HCT116 (cell line): ENCODE results near the gene AGFG2. TPM values are rescaled to one million over a fixed set of nuclear protein-coding genes. Genes with fewer than 3 reads are reported as not detected.

Experiments
- ATAC-seq: fragments of 200-7000 bp; cut with Tn5 transposase; 2 replicates; pipeline ENCODE4 v1.9.1; 2020; ENCODE audit warnings: mild to moderate bottlenecking, moderate library complexity
- BruUV-seq: library from RNA; stranded (reverse); fragments of 400-500 nt; replicated peaks from 2 replicates; lab custom pipeline; 2021; lab: Mats Ljungman, UMichigan
- CTCF ChIA-PET: fragments of 300-600 bp; sonication (Branson Sonifier 250); formaldehyde crosslinking; loops from one replicate; lab custom pipeline; 2021; ENCODE audit warnings: antibody characterized with exemption; lab: Charles Lee
- POLR2A ChIA-PET: fragments of 300-600, 350-600 bp; sonication (Branson Sonifier 250); formaldehyde crosslinking; loops from one replicate; lab custom pipeline; 2021; ENCODE audit warnings: antibody characterized with exemption; lab: Charles Lee
- RAD21 ChIA-PET, 2 experiments: fragments of 300-600 bp; sonication (Branson Sonifier 250); formaldehyde crosslinking; loops; one replicate each; lab custom pipeline; 2023; ENCODE audit warnings: low total read pairs in 2 of 2; ENCODE audit not compliant: uncharacterized antibody in 2 of 2, unreplicated experiment in 2 of 2, low non-redundant PET in 1 of 2; lab: Charles Lee
- DNase-seq: peaks from one replicate; pipeline ENCODE4 v3.0.0-alpha.2; 2010; ENCODE audit warnings: low read depth, low spot score
- H2AFZ ChIP-seq: fragments of 200-600 bp; shearing (Covaris generic), sonication (generic); 2 replicates; pipeline ENCODE4 v1.6.1; 2017; ENCODE audit warnings: low read depth, mixed run types, mixed read lengths, antibody characterized with exemption, low read length; ENCODE audit not compliant: poor library complexity, severe bottlenecking
- H3K27ac ChIP-seq: 2 replicates; pipeline ENCODE4 v1.5.1; 2012; ENCODE audit warnings: low read depth, low read length
- H3K27me3 ChIP-seq: fragments of 200-600 bp; sonication (generic); 2 replicates; pipeline ENCODE4 v1.6.1; 2016; ENCODE audit warnings: mixed run types, low read length, mixed read lengths; ENCODE audit not compliant: insufficient read depth
- H3K36me3 ChIP-seq, 2 experiments: fragments of 200-500 bp in 1 of 2; fragments of 200-600 bp in 1 of 2; sonication (Bioruptor generic) in 1 of 2; sonication (generic) in 1 of 2; 2 replicates each; pipeline versions ENCODE4 v1.5.1 to v1.6.1; 2014 to 2016; ENCODE audit warnings: low read length in 2 of 2, inconsistent platforms in 1 of 2, mixed read lengths in 1 of 2, mixed run types in 1 of 2; ENCODE audit not compliant: insufficient read depth in 2 of 2, control insufficient read depth in 1 of 2
- H3K4me1 ChIP-seq, 2 experiments: fragments of 200-600 bp in 1 of 2; sonication (generic) in 1 of 2; 2 replicates each; pipeline versions ENCODE4 v1.5.1 to v1.6.1; 2012 to 2017; ENCODE audit warnings: low read length in 2 of 2, inconsistent platforms in 1 of 2, mild to moderate bottlenecking in 1 of 2, mixed read lengths in 1 of 2, mixed run types in 1 of 2, moderate library complexity in 1 of 2; ENCODE audit not compliant: insufficient read depth in 2 of 2, control insufficient read depth in 1 of 2
- H3K4me2 ChIP-seq: fragments of 200-600 bp; sonication (generic); 2 replicates; pipeline ENCODE4 v1.6.1; 2017; ENCODE audit warnings: mixed run types, low read length, mixed read lengths
- H3K4me3 ChIP-seq, 2 experiments: fragments of 200-600 bp in 1 of 2; sonication (generic) in 1 of 2; replicated peaks in 1 of 2; 2 replicates each; pipeline ENCODE4 v1.5.1; 2011 to 2016; ENCODE audit warnings: low read length in 2 of 2, control low read depth in 1 of 2, low read depth in 1 of 2, mild to moderate bottlenecking in 1 of 2, mixed read lengths in 1 of 2, mixed run types in 1 of 2
- H3K79me2 ChIP-seq: fragments of 200-600 bp; sonication (generic); 2 replicates; pipeline ENCODE4 v1.6.1; 2017; ENCODE audit warnings: mild to moderate bottlenecking, mixed run types, low read length, moderate library complexity, mixed read lengths; ENCODE audit not compliant: insufficient read depth
- H3K9ac ChIP-seq: fragments of 200-600 bp; sonication (generic); 2 replicates; pipeline ENCODE4 v1.6.1; 2016; ENCODE audit warnings: low read length, mixed read lengths
- H3K9me2 ChIP-seq: fragments of 200-600 bp; sonication (generic), shearing (Covaris generic); 2 replicates; pipeline ENCODE4 v1.6.1; 2017; ENCODE audit warnings: mixed run types, mild to moderate bottlenecking, moderate library complexity; ENCODE audit not compliant: insufficient read depth
- H3K9me3 ChIP-seq, 2 experiments: fragments of 200-500 bp in 1 of 2; fragments of 200-600 bp in 1 of 2; sonication (Bioruptor generic) in 1 of 2; sonication (generic) in 1 of 2; 2 replicates each; pipeline ENCODE4 v1.6.1; 2014 to 2017; ENCODE audit warnings: low read length in 2 of 2, mixed read lengths in 2 of 2, inconsistent platforms in 1 of 2, low read depth in 1 of 2, mild to moderate bottlenecking in 1 of 2, mixed run types in 1 of 2, moderate library complexity in 1 of 2; ENCODE audit not compliant: control insufficient read depth in 1 of 2, insufficient read depth in 1 of 2
- H4K20me1 ChIP-seq: fragments of 200-600 bp; sonication (generic), shearing (Covaris generic); 2 replicates; pipeline ENCODE4 v1.6.1; 2017; ENCODE audit warnings: mixed run types, mild to moderate bottlenecking, moderate library complexity; ENCODE audit not compliant: insufficient read depth
- CEBPB ChIP-seq: IDR thresholded peaks from 2 replicates; pipeline ENCODE4 v1.6.1; 2012; ENCODE audit warnings: low read depth
- EZH2phosphoT487 ChIP-seq: fragments of 200-600 bp; IDR thresholded peaks from 2 replicates; pipeline ENCODE4 v1.6.1; 2018; ENCODE audit warnings: antibody characterized with exemption, borderline replicate concordance
- POLR2AphosphoS5 ChIP-seq: IDR thresholded peaks from 2 replicates; pipeline ENCODE4 v1.6.1; 2011; ENCODE audit warnings: mild to moderate bottlenecking, low read depth, low read length, moderate library complexity
- TCF7L2 ChIP-seq: IDR thresholded peaks from 2 replicates; pipeline ENCODE4 v1.7.0; 2011; ENCODE audit warnings: borderline replicate concordance, inconsistent platforms; ENCODE audit not compliant: insufficient read depth, insufficient read length; ENCODE audit errors: extremely low read depth
- YY1 ChIP-seq: IDR thresholded peaks from 2 replicates; pipeline ENCODE4 v1.6.1; 2011; ENCODE audit warnings: low read length, low read depth, moderate library complexity, mild to moderate bottlenecking; ENCODE audit not compliant: insufficient replicate concordance; ENCODE audit errors: extremely low read depth
- ZNF274 ChIP-seq: fragments of 200-500 bp; sonication (Bioruptor generic); IDR thresholded peaks from 2 replicates; pipeline ENCODE4 v1.6.1; 2014; ENCODE audit warnings: mild to moderate bottlenecking, low read depth, low read length, inconsistent platforms
- intact Hi-C: fragments of 100-400 bp; cut with micrococcal nuclease; formaldehyde crosslinking; loops from 2 replicates; pipeline ENCODE4 v1.10.0; 2022
- total RNA-seq: library from RNA; stranded (reverse); gene quantifications from one replicate; pipeline ENCODE4 v1.2.1, GENCODE V29; 2021; ENCODE audit not compliant: unreplicated experiment
- TF ChIP-seq, protein P1 (sequence below), 3 experiments: fragments of 200-600 bp in 1 of 3; sonication (generic) in 1 of 3; IDR thresholded peaks in 2 of 3; conservative IDR thresholded peaks in 1 of 3; 2 replicates each; pipeline ENCODE4 v1.5.1; 2012 to 2017; ENCODE audit warnings: low read depth in 2 of 3, low read length in 2 of 3, antibody characterized with exemption in 1 of 3, borderline replicate concordance in 1 of 3, control low read depth in 1 of 3, mild to moderate bottlenecking in 1 of 3, mixed read lengths in 1 of 3, mixed run types in 1 of 3, moderate library complexity in 1 of 3; ENCODE audit not compliant: insufficient read depth in 1 of 3
- TF ChIP-seq, protein P2 (sequence below): IDR thresholded peaks from 2 replicates; pipeline ENCODE4 v1.6.1; 2011; ENCODE audit warnings: mild to moderate bottlenecking, low read length, moderate library complexity; ENCODE audit not compliant: insufficient replicate concordance; ENCODE audit errors: extremely low read depth
- TF ChIP-seq, protein P3 (sequence below): IDR thresholded peaks from 2 replicates; pipeline ENCODE4 v1.6.1; 2012

Gene AGFG2
- total RNA-seq, 1 experiment from 2014 or later = 14.0 TPM

DNA sequence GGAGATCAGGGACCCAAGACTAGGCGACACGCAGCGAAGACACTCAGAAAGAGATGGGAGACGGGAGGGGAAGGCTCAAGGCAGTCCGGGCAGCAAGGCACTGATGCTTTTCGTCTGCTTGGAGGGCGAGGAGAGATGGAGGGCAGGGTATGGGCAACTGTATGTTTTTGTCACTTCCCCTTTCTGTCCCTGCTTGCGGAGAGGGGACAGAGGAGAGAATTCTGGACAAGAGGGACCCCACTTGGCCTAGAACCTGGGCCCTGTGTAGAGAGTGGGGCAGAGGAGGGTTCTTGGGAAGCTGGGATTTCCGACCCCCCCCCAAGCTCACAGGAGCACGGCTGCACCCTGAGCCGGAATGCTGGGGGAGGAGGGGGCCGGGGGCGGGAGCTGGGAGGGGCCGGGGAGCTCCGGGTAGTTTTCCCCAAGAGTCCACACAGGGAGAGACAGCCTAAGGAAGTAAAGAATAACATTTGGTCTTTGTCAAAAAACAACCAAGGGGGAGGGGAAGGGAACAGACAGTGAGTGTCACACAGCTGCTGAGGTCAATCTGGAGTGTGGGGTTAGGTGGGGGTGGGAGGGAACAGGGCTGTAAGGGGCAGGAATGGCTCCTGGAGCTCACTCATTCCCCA, 45.2 kb downstream of the AGFG2 start:
- ChIA-PET POLR2A (no interaction called here), RAD21 (interaction anchor here in 1 of 2 experiments (0.6 kb wide), 1 partner anchor 71 kb away, joined by 4 read pairs; no protein-coding TSS in a partner anchor)
- H3K79me2 ChIP-seq = peaks cover 11% of the 10 kb centered on the region; the same call in 1 of the 2 replicates
- H3K9me3 ChIP-seq = no peaks in the 10 kb centered on the region
- H3K4me2 ChIP-seq = peak overlapping the region; percentile 88
- intact Hi-C loops = no loop called here
- H3K36me3 ChIP-seq = peaks cover 8 to 9% of the 10 kb centered on the region in 2 experiments; a peak in 3 of 4 replicates
- H3K4me1 ChIP-seq = peaks cover 2 to 22% of the 10 kb centered on the region in 2 experiments; a peak in 3 of 4 replicates
- ATAC-seq = no peak
- H2AFZ ChIP-seq = no peak overlapping the region
- H3K4me3 ChIP-seq = peak overlapping the region; percentile 71 to 87
- TF ChIP-seq TCF7L2 (no peak), ZNF274 (no peak), CEBPB (no peak)
- TF ChIP-seq, all 23 proteins: peak for 0
- CTCF ChIA-PET = interaction anchor here (0.5 to 1.0 kb wide), 3 partner anchors 25 to 494 kb away, joined by 3 read pairs; partner anchors contain the start of gene MOSPD3
- Histone ChIP-seq H3K27ac (peak overlapping the region; percentile 97; the same call in 1 of the 2 replicates), H3K27me3 (no peaks in the 10 kb centered on the region), H3K9me2 (no peaks in the 10 kb centered on the region), H3K9ac (peak overlapping the region; percentile 91), H4K20me1 (no peaks in the 10 kb centered on the region)
- no peak for DNase-seq
- BruUV-seq = no TSS peak

DNA sequence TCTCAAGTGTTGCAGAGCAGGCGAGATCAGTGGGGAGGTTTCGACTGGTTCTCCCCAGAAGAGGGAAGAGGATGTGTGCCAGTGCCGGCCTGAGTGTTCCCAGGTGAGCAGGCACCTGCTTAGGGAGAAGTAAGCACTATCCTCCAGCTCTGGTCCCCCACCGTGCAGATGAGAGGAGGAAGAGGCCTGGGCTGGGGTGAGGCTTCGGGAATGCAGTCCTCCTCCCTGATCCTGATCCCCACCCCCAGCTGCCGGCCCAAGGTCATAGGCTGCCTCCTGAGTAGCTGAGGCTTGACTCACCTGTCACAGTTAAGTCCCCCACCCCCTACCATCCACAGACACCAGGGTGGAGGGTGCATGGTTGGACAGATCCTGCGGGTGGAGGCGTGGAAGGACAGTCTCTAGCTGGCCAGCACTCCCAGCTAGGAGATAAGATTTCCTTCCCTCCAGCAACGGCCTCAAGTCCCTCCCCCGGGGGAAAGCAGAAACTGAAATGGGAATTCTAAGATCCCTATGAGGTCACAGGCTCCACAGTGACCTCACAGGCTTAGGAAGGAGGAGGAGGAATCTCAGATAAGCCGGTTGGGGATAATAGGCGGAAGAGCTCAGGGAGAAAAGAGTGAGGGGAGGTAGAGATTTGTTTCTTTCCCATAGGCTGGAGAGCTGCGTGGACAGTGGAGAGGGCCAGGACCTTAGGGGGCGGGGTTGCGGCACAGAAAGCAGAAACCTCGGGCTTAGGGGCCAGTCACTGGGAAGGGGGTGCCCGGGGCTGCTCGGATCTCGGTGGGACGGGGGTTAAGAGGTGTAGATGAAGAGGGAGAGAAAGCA, 45.9 kb downstream of the AGFG2 start:
- no peak for DNase-seq
- ATAC-seq = no peak
- TSS peak; percentile 52 for BruUV-seq
- peaks cover 11% of the 10 kb centered on the region; the same call in 1 of the 2 replicates for H3K79me2 ChIP-seq
- H3K36me3 ChIP-seq = peaks cover 5 to 8% of the 10 kb centered on the region in 2 experiments; a peak in 3 of 4 replicates
- ChIA-PET CTCF (interaction anchor here (0.5 to 2.9 kb wide), 7 partner anchors 20 to 493 kb away, joined by 3 to 12 read pairs (median 6); partner anchors contain the start of genes MOSPD3, POP7 and SPACDR), RAD21 (interaction anchor here in 1 of 2 experiments (0.6 kb wide), 1 partner anchor 71 kb away, joined by 4 read pairs; no protein-coding TSS in a partner anchor), POLR2A (interaction anchor here (1.4 to 2.3 kb wide), 5 partner anchors 8 to 156 kb away, joined by 9 to 23 read pairs (median 15); partner anchors contain the start of genes MEPCE, MOSPD3, POP7 and ZCWPW1)
- peak overlapping the region; percentile 91 for H3K9ac ChIP-seq
- no peaks in the 10 kb centered on the region for H3K27me3 ChIP-seq
- no peaks in the 10 kb centered on the region for H3K9me2 ChIP-seq
- H4K20me1 ChIP-seq = no peaks in the 10 kb centered on the region
- peaks cover 2 to 22% of the 10 kb centered on the region in 2 experiments; a peak in 3 of 4 replicates for H3K4me1 ChIP-seq
- no peak overlapping the region for H2AFZ ChIP-seq
- H3K9me3 ChIP-seq = no peaks in the 10 kb centered on the region
- H3K27ac ChIP-seq = peak overlapping the region; percentile 97
- peak overlapping the region; percentile 71 to 87 for H3K4me3 ChIP-seq
- intact Hi-C loops = no loop called here
- peak overlapping the region; percentile 88 for H3K4me2 ChIP-seq
- TF ChIP-seq EZH2phosphoT487 (no peak), POLR2AphosphoS5 (no peak), YY1 (no peak), ZNF274 (no peak)
- TF ChIP-seq, protein P1, sequence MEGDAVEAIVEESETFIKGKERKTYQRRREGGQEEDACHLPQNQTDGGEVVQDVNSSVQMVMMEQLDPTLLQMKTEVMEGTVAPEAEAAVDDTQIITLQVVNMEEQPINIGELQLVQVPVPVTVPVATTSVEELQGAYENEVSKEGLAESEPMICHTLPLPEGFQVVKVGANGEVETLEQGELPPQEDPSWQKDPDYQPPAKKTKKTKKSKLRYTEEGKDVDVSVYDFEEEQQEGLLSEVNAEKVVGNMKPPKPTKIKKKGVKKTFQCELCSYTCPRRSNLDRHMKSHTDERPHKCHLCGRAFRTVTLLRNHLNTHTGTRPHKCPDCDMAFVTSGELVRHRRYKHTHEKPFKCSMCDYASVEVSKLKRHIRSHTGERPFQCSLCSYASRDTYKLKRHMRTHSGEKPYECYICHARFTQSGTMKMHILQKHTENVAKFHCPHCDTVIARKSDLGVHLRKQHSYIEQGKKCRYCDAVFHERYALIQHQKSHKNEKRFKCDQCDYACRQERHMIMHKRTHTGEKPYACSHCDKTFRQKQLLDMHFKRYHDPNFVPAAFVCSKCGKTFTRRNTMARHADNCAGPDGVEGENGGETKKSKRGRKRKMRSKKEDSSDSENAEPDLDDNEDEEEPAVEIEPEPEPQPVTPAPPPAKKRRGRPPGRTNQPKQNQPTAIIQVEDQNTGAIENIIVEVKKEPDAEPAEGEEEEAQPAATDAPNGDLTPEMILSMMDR (IDR thresholded peaks at IDR 0.05 in 2 of 3, conservative IDR thresholded peaks at IDR 0.05 in 1 of 3; ENCODE audit: borderline replicate concordance in 1 of 3, insufficient read depth in 1 of 3, low read depth in 2 of 3, low read length in 2 of 3) = no peak
- TF ChIP-seq, protein P2, sequence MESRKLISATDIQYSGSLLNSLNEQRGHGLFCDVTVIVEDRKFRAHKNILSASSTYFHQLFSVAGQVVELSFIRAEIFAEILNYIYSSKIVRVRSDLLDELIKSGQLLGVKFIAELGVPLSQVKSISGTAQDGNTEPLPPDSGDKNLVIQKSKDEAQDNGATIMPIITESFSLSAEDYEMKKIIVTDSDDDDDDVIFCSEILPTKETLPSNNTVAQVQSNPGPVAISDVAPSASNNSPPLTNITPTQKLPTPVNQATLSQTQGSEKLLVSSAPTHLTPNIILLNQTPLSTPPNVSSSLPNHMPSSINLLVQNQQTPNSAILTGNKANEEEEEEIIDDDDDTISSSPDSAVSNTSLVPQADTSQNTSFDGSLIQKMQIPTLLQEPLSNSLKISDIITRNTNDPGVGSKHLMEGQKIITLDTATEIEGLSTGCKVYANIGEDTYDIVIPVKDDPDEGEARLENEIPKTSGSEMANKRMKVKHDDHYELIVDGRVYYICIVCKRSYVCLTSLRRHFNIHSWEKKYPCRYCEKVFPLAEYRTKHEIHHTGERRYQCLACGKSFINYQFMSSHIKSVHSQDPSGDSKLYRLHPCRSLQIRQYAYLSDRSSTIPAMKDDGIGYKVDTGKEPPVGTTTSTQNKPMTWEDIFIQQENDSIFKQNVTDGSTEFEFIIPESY = no peak
- TF ChIP-seq, protein P3, sequence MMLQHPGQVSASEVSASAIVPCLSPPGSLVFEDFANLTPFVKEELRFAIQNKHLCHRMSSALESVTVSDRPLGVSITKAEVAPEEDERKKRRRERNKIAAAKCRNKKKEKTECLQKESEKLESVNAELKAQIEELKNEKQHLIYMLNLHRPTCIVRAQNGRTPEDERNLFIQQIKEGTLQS = no peak
